22Rv1 (cell line): ENCODE measurements around the gene IL15.

ENCODE experiments used
- CTCF ChIP-seq: fragments of 450-650 bp; IDR thresholded peaks from 2 replicates; pipeline ENCODE4 v1.5.1; 2017; ENCODE audit warnings: mild to moderate bottlenecking
- ZFX ChIP-seq: fragments of 450-650 bp; IDR thresholded peaks from 2 replicates; pipeline ENCODE4 v1.6.1; 2017; ENCODE audit warnings: antibody characterized with exemption, borderline replicate concordance

GRCh38 chr4:141643557-141643956, 7.2 kb downstream of the IL15 start:
- no peak for TF ChIP-seq CTCF
- TF ChIP-seq ZFX, result no peak
